H1 (cell line): ENCODE data around the gene FOXD3. TPM values are rescaled to one million over a fixed set of nuclear protein-coding genes. Genes with fewer than 3 reads are reported as not detected.

Source experiments
- CTCF ChIA-PET: fragments of 300-600 bp; sonication (Branson Sonifier 250); formaldehyde crosslinking; loops from one replicate; lab custom pipeline; 2021; ENCODE audit not compliant: partially characterized antibody; lab: Charles Lee
- POLR2A ChIA-PET: fragments of 300-600 bp; sonication (Branson Sonifier 250); formaldehyde crosslinking; loops from one replicate; lab custom pipeline; 2021; ENCODE audit warnings: inconsistent platforms; ENCODE audit not compliant: partially characterized antibody; lab: Charles Lee
- DNase-seq, 2 experiments: peaks; one replicate each; pipeline versions ENCODE4 v3.0.0 to v3.0.0-alpha.2; 2010 to 2022; ENCODE audit warnings: low spot score in 2 of 2, low read depth in 1 of 2, mixed read lengths in 1 of 2
- FAIRE-seq: peaks from 2 replicates; lab custom pipeline; 2011; peaks lifted over from hg19 to GRCh38; lab: Jason Lieb, UNC
- H2AFZ ChIP-seq: 2 replicates; pipeline ENCODE4 v1.8.1; 2012; ENCODE audit warnings: low read length, inconsistent platforms
- H2AK5ac ChIP-seq: 2 replicates; pipeline ENCODE4 v1.6.1; 2013; ENCODE audit warnings: low read depth, low read length
- H2BK120ac ChIP-seq: replicated peaks from 2 replicates; pipeline ENCODE3; 2013; ENCODE audit warnings: low read depth, low read length, inconsistent platforms
- H2BK12ac ChIP-seq: 2 replicates; pipeline ENCODE4 v1.6.1; 2013; ENCODE audit warnings: low read depth, low read length
- H2BK15ac ChIP-seq: 2 replicates; pipeline ENCODE4 v1.6.1; 2013; ENCODE audit warnings: low read length
- H2BK20ac ChIP-seq: 2 replicates; pipeline ENCODE4 v1.6.1; 2013; ENCODE audit warnings: low read length
- H2BK5ac ChIP-seq: 2 replicates; pipeline ENCODE4 v1.6.1; 2013; ENCODE audit warnings: low read depth, low read length
- H3K14ac ChIP-seq: 2 replicates; pipeline ENCODE4 v1.6.1; 2013; ENCODE audit warnings: inconsistent platforms; ENCODE audit not compliant: insufficient read length
- H3K18ac ChIP-seq: 2 replicates; pipeline ENCODE4 v1.6.1; 2013; ENCODE audit warnings: low read length; ENCODE audit errors: extremely low read depth
- H3K23ac ChIP-seq: 2 replicates; pipeline ENCODE4 v1.6.1; 2013; ENCODE audit warnings: inconsistent platforms; ENCODE audit not compliant: insufficient read length
- H3K23me2 ChIP-seq: 2 replicates; pipeline ENCODE4 v1.6.1; 2013; ENCODE audit warnings: low read depth, low read length
- H3K27ac ChIP-seq: 2 replicates; pipeline ENCODE4 v1.6.1; 2011; ENCODE audit warnings: low read depth, low read length, inconsistent platforms
- H3K27me3 ChIP-seq, 4 experiments: replicated peaks in 1 of 4; 1 replicate in 1 of 4; 2 replicates in 3 of 4; pipeline versions ENCODE4 v1.6.1 to v1.8.1; 2011 to 2013; ENCODE audit warnings: low read length in 3 of 4, mild to moderate bottlenecking in 3 of 4, inconsistent platforms in 2 of 4, mixed read lengths in 2 of 4, moderate library complexity in 1 of 4; ENCODE audit not compliant: control insufficient read depth in 3 of 4, insufficient read depth in 3 of 4; ENCODE audit errors: extremely low read depth in 1 of 4
- H3K36me3 ChIP-seq, 4 experiments: 2 replicates each; pipeline versions ENCODE4 v1.6.1 to v1.8.1; 2011 to 2013; ENCODE audit warnings: mild to moderate bottlenecking in 4 of 4, low read length in 3 of 4, moderate library complexity in 2 of 4, control low read depth in 1 of 4, inconsistent platforms in 1 of 4; ENCODE audit not compliant: insufficient read depth in 4 of 4, control insufficient read depth in 2 of 4
- H3K4ac ChIP-seq: replicated peaks from 2 replicates; pipeline ENCODE3; 2013; ENCODE audit warnings: low read length, low read depth, mixed read lengths, inconsistent platforms; ENCODE audit not compliant: insufficient read length
- H3K4me1 ChIP-seq, 4 experiments: replicated peaks in 1 of 4; 1 replicate in 1 of 4; 2 replicates in 3 of 4; pipeline versions ENCODE4 v1.6.1 to v1.8.1; 2011 to 2013; ENCODE audit warnings: low read length in 3 of 4, inconsistent platforms in 2 of 4, mixed read lengths in 1 of 4; ENCODE audit not compliant: insufficient read depth in 4 of 4, control insufficient read depth in 3 of 4
- H3K4me2 ChIP-seq, 2 experiments: 2 replicates each; pipeline versions ENCODE4 v1.6.1 to v1.8.1; 2011 to 2013; ENCODE audit warnings: low read depth in 2 of 2, low read length in 2 of 2, control low read depth in 1 of 2, inconsistent platforms in 1 of 2, mild to moderate bottlenecking in 1 of 2; ENCODE audit not compliant: insufficient read depth in 1 of 2
- H3K4me3 ChIP-seq, 4 experiments: fragments of 200-600, 300-600 bp in 1 of 4; sonication (generic), shearing (Covaris generic), sonication (Bioruptor Twin) in 1 of 4; 2 replicates each; pipeline versions ENCODE4 v1.5.1 to v1.8.1; 2011 to 2016; ENCODE audit warnings: low read length in 4 of 4, low read depth in 3 of 4, control low read depth in 2 of 4, inconsistent platforms in 2 of 4, mild to moderate bottlenecking in 2 of 4, mixed read lengths in 1 of 4, moderate library complexity in 1 of 4; ENCODE audit not compliant: insufficient read depth in 2 of 4; ENCODE audit errors: extremely low read depth in 1 of 4
- H3K56ac ChIP-seq: replicated peaks from 2 replicates; pipeline ENCODE3; 2013; ENCODE audit warnings: low read depth, mild to moderate bottlenecking, mixed read lengths, low read length, inconsistent platforms; ENCODE audit not compliant: insufficient read length
- H3K79me1 ChIP-seq: 2 replicates; pipeline ENCODE4 v1.6.1; 2013; ENCODE audit warnings: low read depth, low read length, control low read depth
- H3K79me2 ChIP-seq, 2 experiments: 2 replicates each; pipeline versions ENCODE4 v1.6.1 to v1.8.1; 2012 to 2013; ENCODE audit warnings: low read length in 2 of 2, mild to moderate bottlenecking in 2 of 2, inconsistent platforms in 1 of 2; ENCODE audit not compliant: insufficient read depth in 2 of 2, control insufficient read depth in 1 of 2
- H3K9ac ChIP-seq, 4 experiments: replicated peaks in 1 of 4; 1 replicate in 1 of 4; 2 replicates in 3 of 4; pipeline versions ENCODE4 v1.6.1 to v1.8.1; 2011 to 2013; ENCODE audit warnings: low read depth in 3 of 4, low read length in 3 of 4, control low read depth in 2 of 4, mild to moderate bottlenecking in 2 of 4, moderate library complexity in 2 of 4, inconsistent platforms in 1 of 4; ENCODE audit errors: extremely low read depth in 1 of 4
- H3K9me3 ChIP-seq, 2 experiments: 2 replicates each; pipeline versions ENCODE4 v1.6.1 to v1.8.1; 2012 to 2013; ENCODE audit warnings: mild to moderate bottlenecking in 2 of 2, moderate library complexity in 2 of 2, control low read depth in 1 of 2, inconsistent platforms in 1 of 2, low read depth in 1 of 2, low read length in 1 of 2, mixed read lengths in 1 of 2; ENCODE audit not compliant: insufficient read depth in 2 of 2
- H4K20me1 ChIP-seq, 2 experiments: replicated peaks in 1 of 2; 2 replicates each; pipeline versions ENCODE3 to v1.8.1; 2011 to 2013; ENCODE audit warnings: inconsistent platforms in 2 of 2, low read length in 2 of 2, mild to moderate bottlenecking in 1 of 2; ENCODE audit not compliant: insufficient read depth in 2 of 2, control insufficient read depth in 1 of 2
- H4K5ac ChIP-seq: 2 replicates; pipeline ENCODE4 v1.6.1; 2013; ENCODE audit warnings: low read length, low read depth, mixed read lengths, inconsistent platforms; ENCODE audit not compliant: insufficient read length
- H4K8ac ChIP-seq: 2 replicates; pipeline ENCODE4 v1.8.0; 2013; ENCODE audit warnings: mild to moderate bottlenecking, moderate library complexity, low read length, inconsistent platforms; ENCODE audit not compliant: insufficient read depth; ENCODE audit errors: extremely low read depth
- H4K91ac ChIP-seq: replicated peaks from 2 replicates; pipeline ENCODE3; 2013; ENCODE audit warnings: low read length, mixed read lengths, inconsistent platforms; ENCODE audit not compliant: insufficient read length
- BCL11A ChIP-seq, 2 experiments: IDR thresholded peaks; one replicate each; pipeline ENCODE4 v1.6.1; 2011; ENCODE audit warnings: low read depth in 2 of 2, low read length in 2 of 2, mild to moderate bottlenecking in 2 of 2
- HDAC2 ChIP-seq, 2 experiments: fragments of 300-600 bp in 1 of 2; sonication (generic) in 1 of 2; IDR thresholded peaks; 2 replicates each; pipeline ENCODE4 v1.6.1; 2011 to 2012; ENCODE audit warnings: low read depth in 2 of 2, low read length in 2 of 2, mild to moderate bottlenecking in 2 of 2, moderate library complexity in 2 of 2, borderline replicate concordance in 1 of 2, inconsistent platforms in 1 of 2
- JUND ChIP-seq: IDR thresholded peaks from 2 replicates; pipeline ENCODE4 v1.6.1; 2011; ENCODE audit warnings: mild to moderate bottlenecking, improper control_type of control experiment, low read length
- PHF8 ChIP-seq: fragments of 200-600 bp; sonication (generic); conservative IDR thresholded peaks from 2 replicates; pipeline ENCODE4 v1.7.1; 2012; ENCODE audit warnings: low read depth, mild to moderate bottlenecking, inconsistent platforms, low read length, moderate library complexity
- POU5F1 ChIP-seq: IDR thresholded peaks from 2 replicates; pipeline ENCODE4 v1.6.1; 2011; ENCODE audit warnings: low read depth, mild to moderate bottlenecking, low read length, moderate library complexity
- RFX5 ChIP-seq: IDR thresholded peaks from 2 replicates; pipeline ENCODE4 v1.6.1; 2011; ENCODE audit warnings: low read depth, low read length, improper control_type of control experiment, borderline replicate concordance
- RNF2 ChIP-seq: fragments of 200-900, 300-1000 bp; sonication (generic); IDR thresholded peaks from 2 replicates; pipeline ENCODE4 v1.7.1; 2016; ENCODE audit warnings: borderline replicate concordance, low read depth, mild to moderate bottlenecking, antibody characterized with exemption, low read length; ENCODE audit not compliant: poor library complexity, severe bottlenecking; ENCODE audit errors: missing control alignments
- SUZ12 ChIP-seq: fragments of 200-600 bp; sonication (generic); IDR thresholded peaks from 2 replicates; pipeline ENCODE4 v1.6.1; 2012; ENCODE audit warnings: mild to moderate bottlenecking, inconsistent platforms, low read length, moderate library complexity, mixed read lengths
- WGBS, 2 experiments: shearing (Covaris generic) in 1 of 2; methylation state at CpG; one replicate each; pipeline versions ENCODE4 v1.1.6 to v1.1.7; 2013 to 2015; ENCODE audit warnings: low lambda C conversion rate in 2 of 2, mixed read lengths in 2 of 2, inconsistent platforms in 1 of 2, low coverage in 1 of 2, missing lambda C conversion rate in 1 of 2; ENCODE audit not compliant: insufficient replicate concordance in 2 of 2, insufficient coverage in 1 of 2, insufficient read length in 1 of 2; ENCODE audit errors: extremely low coverage in 1 of 2, missing lambda C conversion rate in 1 of 2; 5-methylcytosine and 5-hydroxymethylcytosine counted together
- polyA plus RNA-seq, 7 experiments: library from polyadenylated mRNA; depleted of rRNA in 3 of 7; stranded (reverse) in 5 of 7; unstranded in 2 of 7; fragments of >200 nt in 5 of 7; fragments of 200-250 nt in 2 of 7; gene quantifications; 1 replicate in 5 of 7; 2 replicates in 1 of 7; 4 replicates in 1 of 7; pipeline versions ENCODE4 v1.2.1 to v1.2.3, GENCODE V29; 2011 to 2013; ENCODE audit warnings: missing spikeins in 2 of 7, mixed read lengths in 2 of 7
- total RNA-seq: library from RNA; stranded (reverse); fragmentation: NEBNext Ultra II Directional; extraction: Animal tissue kit (Norgen Biotek cat#: 25700); gene quantifications from 2 replicates; pipeline ENCODE4 v1.2.1, GENCODE V29; 2021
- TF ChIP-seq, protein P1 (sequence below): IDR thresholded peaks from 2 replicates; pipeline ENCODE4 v1.6.1; 2012; ENCODE audit warnings: inconsistent platforms

Gene FOXD3
- total and polyA plus RNA-seq, 2 of the 8 experiments (the other 6 are each of a cell fraction or from before 2014, with no cell fraction given): 8.7 to 33.7 TPM

DNA sequence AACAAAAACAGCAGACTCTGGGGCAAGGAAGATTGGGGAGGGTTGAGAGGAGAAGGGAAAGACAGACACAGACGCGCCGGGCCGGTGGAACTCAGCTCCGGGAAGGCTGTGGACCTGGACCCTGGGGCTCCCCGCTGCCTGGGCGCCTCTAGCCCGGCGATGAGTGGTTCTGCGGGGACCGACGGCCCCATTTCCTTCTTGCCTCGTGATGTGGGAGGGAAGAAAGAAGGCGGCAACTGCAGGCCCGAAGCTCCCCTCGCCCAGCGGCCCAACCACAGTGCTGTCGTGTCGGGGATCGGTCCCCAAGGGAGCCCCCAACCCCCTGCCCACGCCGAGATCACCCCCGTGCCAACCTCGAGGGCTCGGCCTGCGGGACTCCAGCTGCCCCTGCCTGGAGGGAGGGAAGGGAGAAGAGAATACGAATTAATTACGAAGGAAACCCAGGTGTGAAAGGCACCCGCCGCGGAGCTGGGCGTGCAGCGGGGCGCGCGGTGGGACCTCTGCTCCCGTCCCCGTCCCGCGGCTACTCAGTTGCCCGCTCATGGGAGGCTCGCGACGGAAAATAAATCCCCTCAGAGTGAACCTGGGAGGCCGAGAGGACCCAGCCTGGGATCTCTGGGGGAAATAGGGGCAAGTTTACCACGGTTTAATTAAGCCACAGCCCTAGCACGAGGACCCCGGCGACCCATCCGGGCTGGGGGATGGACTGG lies 7.4 kb downstream of the FOXD3 start:
- H3K4me2 ChIP-seq: peak overlapping the region; percentile 78 to 94
- no peak overlapping the region; a peak in 1 of 7 replicates for H3K9ac ChIP-seq
- POLR2A ChIA-PET: interaction anchor here (0.6 to 5.5 kb wide), 18 partner anchors 7 to 488 kb away, joined by 3 to 32 read pairs (median 4); partner anchors contain the start of genes ALG6 and FOXD3
- H3K27ac ChIP-seq: no peak overlapping the region
- no peak overlapping the region for H3K4ac ChIP-seq
- H2BK20ac ChIP-seq: no peak overlapping the region; the same call in 1 of the 2 replicates
- H2BK5ac ChIP-seq: peak overlapping the region; percentile 69; the same call in 1 of the 2 replicates
- H4K8ac ChIP-seq: peak overlapping the region; percentile 62
- no peaks in the 10 kb centered on the region for H3K9me3 ChIP-seq
- H3K23ac ChIP-seq: no peak overlapping the region
- H3K23me2 ChIP-seq: peaks cover 18% of the 10 kb centered on the region
- H3K14ac ChIP-seq: no peak overlapping the region
- peaks cover 6 to 40% (median 18%) of the 10 kb centered on the region in 4 experiments for H3K4me1 ChIP-seq
- H4K5ac ChIP-seq: no peak overlapping the region
- CTCF ChIA-PET: interaction anchor here (0.5 to 6.5 kb wide), 11 partner anchors 11 to 372 kb away, joined by 3 to 71 read pairs (median 4); no protein-coding TSS in a partner anchor
- peak overlapping the region; percentile 68; the same call in 1 of the 2 replicates for H2BK12ac ChIP-seq
- H3K4me3 ChIP-seq: peak overlapping the region; percentile 34 to 58 (median 46)
- peak overlapping the region; percentile 90 for H3K18ac ChIP-seq
- no peak overlapping the region for H2BK15ac ChIP-seq
- no peak overlapping the region for H2AK5ac ChIP-seq
- H3K36me3 ChIP-seq: no peaks in the 10 kb centered on the region
- H3K79me1 ChIP-seq: no peaks in the 10 kb centered on the region
- peak overlapping the region; percentile 48 for H2BK120ac ChIP-seq
- H3K27me3 ChIP-seq: peaks cover 0 to 63% (median 38%) of the 10 kb centered on the region in 4 experiments; a peak in 5 of 7 replicates
- H4K91ac ChIP-seq: peak overlapping the region; percentile 71
- no peak overlapping the region for H3K56ac ChIP-seq
- peaks cover 0 to 4% of the 10 kb centered on the region in 2 experiments; a peak in 2 of 4 replicates for H3K79me2 ChIP-seq
- H2AFZ ChIP-seq: peak overlapping the region; percentile 19; the same call in 1 of the 2 replicates
- DNase-seq (peak in 1 of 2 experiments; percentile 71), FAIRE-seq (no peak)
- peaks cover 0 to 2% of the 10 kb centered on the region in 2 experiments for H4K20me1 ChIP-seq
- WGBS, 2 experiments: 3% methylated on average over 35 of the region's 50 CpGs; no CpG with 5 or more reads in 1 of the 2 experiments
- TF ChIP-seq JUND: no peak
- TF ChIP-seq SUZ12: peak; percentile 61; the same call in 1 of the 2 replicates
- no peak for TF ChIP-seq RFX5
- TF ChIP-seq RNF2: peak; percentile 28
- TF ChIP-seq PHF8: 0 out of 2 replicates have a peak, but pooled peaks have one; percentile 16
- TF ChIP-seq, protein P1, sequence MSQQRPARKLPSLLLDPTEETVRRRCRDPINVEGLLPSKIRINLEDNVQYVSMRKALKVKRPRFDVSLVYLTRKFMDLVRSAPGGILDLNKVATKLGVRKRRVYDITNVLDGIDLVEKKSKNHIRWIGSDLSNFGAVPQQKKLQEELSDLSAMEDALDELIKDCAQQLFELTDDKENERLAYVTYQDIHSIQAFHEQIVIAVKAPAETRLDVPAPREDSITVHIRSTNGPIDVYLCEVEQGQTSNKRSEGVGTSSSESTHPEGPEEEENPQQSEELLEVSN: peak; percentile 98
- TF ChIP-seq POU5F1: no peak
- TF ChIP-seq BCL11A (IDR thresholded peaks at IDR 0.05; ENCODE audit: low read depth in 2 of 2, low read length in 2 of 2): no peak
- TF ChIP-seq HDAC2 (IDR thresholded peaks at IDR 0.05; ENCODE audit: borderline replicate concordance in 1 of 2, low read depth in 2 of 2, low read length in 2 of 2): no peak
